Left ventricle myocardium inferior (tissue), 1 donor: Measurements from ENCODE around the gene TIMM50. TPM values are rescaled to one million over a fixed set of nuclear protein-coding genes. Genes with fewer than 3 reads are reported as not detected.

Source experiments
- DNase-seq: peaks from one replicate; pipeline ENCODE4 v3.0.0-alpha.2; 2020
- H3K27ac ChIP-seq: fragments of 200-600 bp; replicated peaks from 2 replicates; pipeline ENCODE4 v1.8.0; 2021
- H3K27me3 ChIP-seq: fragments of 200-600 bp; 2 replicates; pipeline ENCODE4 v1.8.0; 2021; ENCODE audit warnings: low read depth
- H3K36me3 ChIP-seq: fragments of 200-600 bp; 2 replicates; pipeline ENCODE4 v1.8.0; 2021
- H3K4me1 ChIP-seq: fragments of 200-600 bp; 2 replicates; pipeline ENCODE4 v1.8.0; 2021
- H3K4me3 ChIP-seq: fragments of 200-600 bp; 2 replicates; pipeline ENCODE4 v1.8.0; 2021; ENCODE audit warnings: mild to moderate bottlenecking, moderate library complexity
- H3K9me3 ChIP-seq: fragments of 200-600 bp; replicated peaks from 2 replicates; pipeline ENCODE4 v1.8.0; 2021
- CTCF ChIP-seq: fragments of 200-600 bp; IDR thresholded peaks from 2 replicates; pipeline ENCODE4 v1.8.0; 2021; ENCODE audit warnings: antibody characterized with exemption, mild to moderate bottlenecking, borderline replicate concordance
- intact Hi-C: fragments of 100-400 bp; cut with micrococcal nuclease; formaldehyde crosslinking; loops from one replicate; pipeline ENCODE4 v1.11.0; 2022
- total RNA-seq: library from RNA; stranded (reverse); fragmentation: NEBNext Ultra II Directional; extraction: Animal tissue kit (Norgen Biotek cat#: 25700); gene quantifications from one replicate; pipeline ENCODE4 v1.2.1, GENCODE V29; 2021
- donor health status: DM: no; HTN: yes; CAD: no; lungs with severe emphysema.

TIMM50 gene
- total RNA-seq, 1 donor from 2014 or later, result 73.8 TPM

GRCh38 chr19:39489756-39490155, 9.1 kb downstream of the TIMM50 start:
- Histone ChIP-seq H3K27me3 (no peaks in the 10 kb centered on the region), H3K4me3 (no peak overlapping the region), H3K36me3 (peaks cover 69% of the 10 kb centered on the region), H3K9me3 (no peaks in the 10 kb centered on the region), H3K27ac (no peak overlapping the region), H3K4me1 (no peaks in the 10 kb centered on the region)
- no peak for DNase-seq
- intact Hi-C loops, result no loop called here
- TF ChIP-seq CTCF, result no peak

GRCh38 chr19:39492225-39492624, 11.6 kb downstream of the TIMM50 start:
- Histone ChIP-seq H3K27ac (no peak overlapping the region), H3K4me3 (no peak overlapping the region), H3K27me3 (peaks cover 21% of the 10 kb centered on the region), H3K4me1 (no peaks in the 10 kb centered on the region), H3K36me3 (peaks cover 44% of the 10 kb centered on the region), H3K9me3 (no peaks in the 10 kb centered on the region)
- intact Hi-C loops, result no loop called here
- no peak for DNase-seq
- no peak for TF ChIP-seq CTCF

GRCh38 chr19:39492788-39493187, 12.2 kb downstream of the TIMM50 start:
- H3K4me3 ChIP-seq, result no peak overlapping the region
- no peak for DNase-seq
- H3K9me3 ChIP-seq, result no peaks in the 10 kb centered on the region
- intact Hi-C loops, result no loop called here
- TF ChIP-seq CTCF, result no peak
- peaks cover 27% of the 10 kb centered on the region for H3K27me3 ChIP-seq
- H3K36me3 ChIP-seq, result peaks cover 39% of the 10 kb centered on the region
- peaks cover 3% of the 10 kb centered on the region for H3K4me1 ChIP-seq
- H3K27ac ChIP-seq, result no peak overlapping the region

- Histone ChIP-seq H3K9me3 (no peaks in the 10 kb centered on the region), H3K27ac (no peak overlapping the region), H3K36me3 (peaks cover 20% of the 10 kb centered on the region), H3K4me1 (peaks cover 19% of the 10 kb centered on the region), H3K27me3 (peaks cover 45% of the 10 kb centered on the region), H3K4me3 (no peak overlapping the region)
- TF ChIP-seq CTCF, result no peak
- intact Hi-C loops, result no loop called here
- no peak for DNase-seq
These were observed 14.0 kb downstream of the TIMM50 start for GRCh38 chr19:39494661-39495060.

GRCh38 chr19:39496063-39496462, 15.4 kb downstream of the TIMM50 start:
- no peak overlapping the region for H3K4me3 ChIP-seq
- DNase-seq, result no peak
- peaks cover 6% of the 10 kb centered on the region for H3K36me3 ChIP-seq
- H3K4me1 ChIP-seq, result peaks cover 19% of the 10 kb centered on the region
- intact Hi-C loops, result no loop called here
- H3K27ac ChIP-seq, result no peak overlapping the region
- H3K27me3 ChIP-seq, result peaks cover 59% of the 10 kb centered on the region
- no peaks in the 10 kb centered on the region for H3K9me3 ChIP-seq
- TF ChIP-seq CTCF, result no peak

DNA sequence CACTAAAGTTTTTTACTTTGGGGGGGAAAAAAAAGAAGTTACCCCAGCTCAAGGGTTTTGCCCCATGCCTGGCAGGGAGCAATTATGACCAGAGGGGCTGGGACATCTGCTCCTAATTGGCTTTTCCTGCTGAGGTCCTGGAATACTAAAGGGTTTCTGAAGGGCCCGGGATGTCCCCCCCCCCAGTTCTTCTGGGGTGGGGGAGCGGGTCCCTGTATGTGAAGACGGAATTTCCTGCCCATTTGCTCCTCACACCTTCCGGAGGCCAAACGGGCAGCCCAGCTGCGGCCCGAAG, 17.0 kb downstream of the TIMM50 start:
- Histone ChIP-seq H3K4me3 (peak overlapping the region; percentile 40), H3K27me3 (peaks cover 75% of the 10 kb centered on the region), H3K9me3 (no peaks in the 10 kb centered on the region), H3K36me3 (no peaks in the 10 kb centered on the region), H3K27ac (no peak overlapping the region), H3K4me1 (peaks cover 19% of the 10 kb centered on the region)
- TF ChIP-seq CTCF, result no peak
- DNase-seq, result no peak
- intact Hi-C loops, result no loop called here
